Kidney capillary endothelial cell (primary cell): Measurements from ENCODE around the gene CD207.

ENCODE experiments used
- DNase-seq: peaks from one replicate; pipeline ENCODE4 v3.0.0-alpha.2; 2018; ENCODE audit warnings: low spot score

The CD207 gene

DNA sequence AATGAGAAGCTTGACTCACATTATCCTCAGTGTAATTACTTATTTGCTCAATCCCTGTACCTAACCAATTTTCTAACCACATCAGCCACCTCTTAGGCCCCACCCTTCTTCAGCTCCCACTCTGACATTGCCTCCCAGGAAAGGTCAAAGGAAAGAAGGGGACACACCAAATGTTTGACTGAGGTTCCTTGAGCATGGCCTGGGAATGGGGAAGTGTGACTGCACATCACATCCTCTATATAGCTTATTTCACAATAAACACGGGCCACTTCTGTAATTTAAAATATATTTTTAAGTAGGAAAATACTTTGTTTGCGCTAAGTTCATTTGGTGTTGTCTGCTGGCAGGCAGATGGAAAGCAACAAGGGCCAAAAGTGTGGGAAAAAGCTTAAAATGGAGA lies 42.2 kb downstream of the CD207 start:
- DNase-seq = no peak

DNA sequence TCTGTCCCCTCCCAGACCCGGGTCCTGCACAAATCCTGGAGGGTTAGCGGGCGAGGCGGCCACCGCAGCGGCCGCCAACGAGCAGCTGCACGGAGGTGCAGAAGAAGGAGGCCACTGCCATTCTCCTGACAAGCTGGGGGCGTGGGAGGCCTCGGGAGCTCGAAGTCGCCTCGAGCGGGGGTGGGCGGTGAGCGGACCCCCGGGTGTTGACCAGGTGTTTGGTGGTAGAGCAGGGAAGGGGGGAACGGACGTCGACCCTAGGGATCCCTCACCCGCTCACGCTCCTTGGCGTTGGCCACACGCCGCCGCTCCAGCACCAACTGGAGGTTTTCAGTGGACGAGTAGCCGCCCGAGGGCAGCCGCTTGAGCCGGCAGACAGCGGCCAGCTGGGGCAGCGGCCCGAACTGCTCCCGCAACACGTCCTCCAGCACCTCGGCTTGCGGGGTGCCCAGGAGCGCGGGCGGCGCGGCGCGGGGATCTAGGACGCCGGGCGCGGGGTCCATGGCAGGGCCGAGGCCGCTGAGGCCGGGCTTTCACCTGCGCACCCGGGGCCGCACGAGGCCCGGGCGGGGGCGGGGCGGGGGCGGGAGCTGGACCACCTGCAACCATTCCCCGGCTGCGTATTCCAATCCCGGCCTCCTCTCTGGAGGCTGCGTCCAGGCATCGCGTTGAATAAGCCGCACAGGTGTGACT lies 45.3 kb downstream of the CD207 start, which contains the start of gene FIGLA:
TSS of gene FIGLA (minus strand) at position 508 of the 693 bp plus-strand sequence. CDS start at position 503, 5 bp downstream.
- no peak for DNase-seq

DNA sequence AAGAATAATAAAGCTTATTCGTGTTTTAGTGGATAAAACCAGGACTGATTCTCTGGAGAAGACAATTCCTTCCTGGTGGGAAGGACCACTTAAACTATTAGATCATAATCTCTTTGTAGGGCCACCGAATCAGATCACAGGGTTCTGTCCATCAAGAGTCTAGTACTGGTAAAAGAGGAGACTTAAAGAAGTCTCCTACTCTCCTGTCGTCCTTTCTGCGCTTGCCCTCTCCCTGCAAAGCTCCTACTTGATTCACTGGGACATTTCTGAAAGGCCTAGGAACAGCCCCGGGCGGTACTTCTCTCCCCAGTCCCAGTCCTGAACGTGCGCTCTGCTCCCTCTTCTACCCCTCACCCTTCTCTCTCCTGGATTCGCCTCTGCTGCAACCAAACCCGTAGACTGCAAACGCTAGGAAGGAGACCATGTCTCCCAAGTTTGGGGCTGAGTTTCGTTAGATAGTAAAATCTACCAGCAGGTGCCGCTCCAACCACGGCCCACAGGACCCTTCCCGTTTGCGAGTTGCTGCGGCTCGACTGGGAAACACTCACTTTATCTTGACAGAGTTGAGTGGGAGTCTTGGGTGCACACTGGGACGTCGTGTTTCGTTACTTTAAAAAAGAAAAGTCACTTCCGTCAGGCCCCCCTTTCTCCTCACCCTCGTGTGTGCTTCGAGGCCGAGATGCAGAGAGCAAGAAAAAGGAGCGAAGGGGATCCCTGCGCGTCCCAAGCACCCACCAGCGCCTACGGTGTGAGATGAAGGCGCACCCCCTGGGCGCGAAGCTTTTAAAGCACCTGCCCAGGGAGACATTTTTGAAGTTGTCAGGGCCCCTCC lies 46.1 kb downstream of the CD207 start:
- peak; percentile 67 for DNase-seq

DNA sequence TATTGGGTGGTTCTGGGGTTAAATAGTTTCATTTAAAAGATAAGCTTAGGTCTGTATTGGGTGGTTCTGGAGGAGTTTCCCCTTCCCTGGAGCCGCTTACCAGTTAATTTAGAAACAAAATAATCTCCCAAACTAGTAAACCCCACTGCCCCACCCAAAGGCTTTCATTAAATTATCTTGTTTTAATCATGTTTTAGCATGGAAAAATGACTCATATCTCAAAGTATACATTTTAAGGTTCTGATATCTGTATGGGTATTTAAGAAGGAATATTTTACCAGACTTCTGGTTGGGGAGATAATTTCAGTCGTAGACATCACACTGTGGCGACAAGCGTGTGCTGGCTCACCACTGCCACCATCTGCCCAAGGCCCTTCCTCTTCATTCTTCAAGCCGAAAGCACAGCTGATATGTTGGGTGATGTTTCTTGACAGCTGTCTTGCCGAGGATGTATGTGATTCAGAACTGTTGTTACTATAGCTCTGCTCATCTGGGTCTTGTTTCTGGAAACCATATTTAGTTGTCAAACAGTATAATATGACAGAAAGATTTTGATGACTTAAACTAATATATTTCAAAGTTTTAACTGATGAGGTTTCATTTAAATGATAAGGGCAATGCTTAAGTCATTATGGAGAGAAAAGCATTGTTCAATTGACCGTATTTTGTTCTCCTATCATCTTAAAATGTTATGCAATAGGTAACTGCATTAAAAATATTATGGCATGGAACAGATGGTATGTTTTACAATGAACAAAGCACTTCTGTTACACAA lies 50.3 kb downstream of the CD207 start:
- peak; percentile 36 for DNase-seq

DNA sequence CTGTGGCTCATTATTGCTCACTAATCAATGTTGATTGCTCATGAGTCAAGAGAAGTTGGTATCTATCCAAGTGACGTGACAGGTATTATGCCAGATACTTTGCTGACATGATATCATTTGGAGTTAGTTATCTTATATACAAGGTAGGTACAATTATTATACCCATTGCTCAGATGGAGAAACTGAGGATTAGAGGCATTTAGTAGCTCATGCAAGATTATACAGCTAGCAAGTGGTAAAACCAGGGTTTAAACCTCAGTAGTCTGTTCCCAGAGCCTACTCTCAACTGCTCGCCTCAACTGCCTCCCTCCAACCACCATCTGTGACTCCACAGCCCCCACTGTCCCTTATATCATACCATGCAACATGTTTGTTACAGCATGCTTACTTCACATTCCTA lies 51.3 kb downstream of the CD207 start:
- DNase-seq = no peak
